Activated T-helper 1 cell treated with anti-CD3 and anti-CD28 coated beads, Interleukin-2, amount 50 U/mL, for 16 hours (primary cell): ENCODE results near the gene LRRC45.
"Not testable (repeated sequence)": the region's sequence is repeated elsewhere in the genome, so short reads cannot be mapped to it uniquely, and the experiment has no call there.

ENCODE experiments used
- DNase-seq, 2 donors: peaks; one replicate each; pipeline ENCODE4 v3.0.0-alpha.2; 2020; ENCODE audit warnings: low read depth in 1 of 2, low spot score in 1 of 2

LRRC45 gene

GRCh38 chr17:82022981-82023446 lies at the start of gene LRRC45:
TSS of gene LRRC45 (plus strand) at chr17:82023305. CDS start at chr17:82023644, 339 bp downstream.
- peak; percentile 99 to 100 for DNase-seq

DNA sequence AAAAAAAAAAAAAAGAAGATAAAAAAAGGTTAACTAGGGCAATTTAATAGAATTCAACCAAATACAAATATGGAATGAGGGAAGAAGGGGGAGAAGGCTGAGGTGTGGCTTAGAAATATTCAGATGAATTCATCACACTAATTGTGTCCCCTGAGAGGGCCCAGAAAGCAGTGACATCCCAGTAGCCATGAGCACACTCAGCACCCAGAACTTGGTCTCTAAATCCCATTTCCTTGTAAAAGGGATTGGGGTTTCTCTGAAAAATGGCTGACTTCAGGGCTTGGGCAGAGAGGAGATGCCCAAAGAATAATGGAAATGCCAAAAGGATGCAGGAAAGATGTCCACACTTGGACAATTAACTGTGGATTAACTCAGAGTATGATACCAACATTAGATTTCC lies 49.7 kb upstream of the LRRC45 start:
- no peak for DNase-seq

GRCh38 chr17:81976332-81977210 lies 46.5 kb upstream of the LRRC45 start:
- no peak for DNase-seq

DNA sequence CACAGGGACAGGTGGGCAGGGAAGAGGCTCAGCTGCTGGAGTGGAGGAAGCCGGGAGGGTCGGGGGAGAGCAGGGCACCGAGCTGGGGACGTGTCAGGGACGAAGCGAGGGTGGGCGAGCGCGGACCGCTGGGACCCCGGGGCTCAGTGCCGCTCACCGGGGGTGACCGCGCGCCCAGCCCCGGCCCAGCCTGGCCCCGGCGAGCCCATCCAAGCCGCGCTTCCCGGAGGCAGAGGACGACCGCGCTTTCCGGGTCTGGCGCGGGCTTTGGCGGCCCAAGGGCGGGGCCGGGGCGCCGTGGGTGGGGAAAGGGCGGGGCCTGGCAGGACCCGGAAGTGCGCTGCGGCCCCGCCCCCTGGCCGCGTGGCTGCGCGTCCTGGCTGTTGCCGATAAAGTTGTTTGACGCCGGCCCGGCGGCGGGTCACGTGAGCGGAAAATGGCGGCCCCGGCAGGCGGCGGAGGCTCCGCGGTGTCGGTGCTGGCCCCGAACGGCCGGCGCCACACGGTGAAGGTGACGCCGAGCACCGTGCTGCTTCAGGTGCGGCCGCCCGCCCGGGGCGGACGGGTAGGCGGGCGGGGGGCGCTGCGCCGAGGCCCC lies 45.8 kb upstream of the LRRC45 start, which contains the start of gene ASPSCR1:
Gene ASPSCR1 (plus strand): TSS at position 419 of the 598 bp plus-strand sequence. CDS start 18 bp downstream, at position 437.
- peak; percentile 79 to 88 for DNase-seq

GRCh38 chr17:81978524-81979298 lies 44.4 kb upstream of the LRRC45 start:
- DNase-seq = no peak

DNA sequence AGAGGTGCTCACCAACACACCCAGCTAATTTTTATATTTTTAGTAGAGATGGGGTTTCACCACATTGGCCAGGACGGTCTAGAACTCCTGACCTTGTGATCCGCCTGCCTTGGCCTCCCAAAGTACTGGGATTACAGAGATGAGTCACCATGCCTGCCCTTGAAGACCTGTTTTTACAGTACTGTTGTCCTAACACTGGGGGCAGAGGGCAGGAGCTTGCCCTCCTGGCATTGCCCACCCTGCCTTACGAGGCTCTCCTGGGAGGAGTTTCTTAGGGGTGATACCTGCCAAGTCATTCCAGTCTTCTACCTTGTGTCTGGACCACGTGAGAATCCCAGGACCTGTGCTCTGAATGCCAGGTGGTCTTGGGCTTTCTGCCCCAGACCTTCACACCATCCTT lies 43.0 kb upstream of the LRRC45 start:
- DNase-seq = no peak

- no peak for DNase-seq
Measured at GRCh38 chr17:81980707-81981343, 42.3 kb upstream of the LRRC45 start.

DNA sequence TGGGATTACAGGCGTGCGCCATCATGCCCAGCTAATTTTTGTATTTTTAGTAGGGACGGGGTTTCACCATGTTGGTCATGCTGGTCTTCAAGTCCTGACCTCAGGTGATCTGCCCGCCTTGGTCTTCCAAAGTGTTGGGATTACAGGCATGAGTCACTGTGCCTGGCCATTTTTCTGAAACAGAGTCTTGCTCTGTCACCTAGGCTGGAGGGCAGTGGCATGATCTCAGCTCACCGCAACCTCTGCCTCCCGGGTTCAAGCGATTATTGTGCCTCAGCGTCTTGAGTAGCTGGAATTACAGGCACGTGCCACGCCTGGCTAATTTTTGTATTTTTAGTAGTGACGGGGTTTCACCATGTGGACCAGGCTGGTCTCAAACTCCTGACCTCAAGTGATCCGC lies 41.6 kb upstream of the LRRC45 start:
- DNase-seq = not testable (repeated sequence)

DNA sequence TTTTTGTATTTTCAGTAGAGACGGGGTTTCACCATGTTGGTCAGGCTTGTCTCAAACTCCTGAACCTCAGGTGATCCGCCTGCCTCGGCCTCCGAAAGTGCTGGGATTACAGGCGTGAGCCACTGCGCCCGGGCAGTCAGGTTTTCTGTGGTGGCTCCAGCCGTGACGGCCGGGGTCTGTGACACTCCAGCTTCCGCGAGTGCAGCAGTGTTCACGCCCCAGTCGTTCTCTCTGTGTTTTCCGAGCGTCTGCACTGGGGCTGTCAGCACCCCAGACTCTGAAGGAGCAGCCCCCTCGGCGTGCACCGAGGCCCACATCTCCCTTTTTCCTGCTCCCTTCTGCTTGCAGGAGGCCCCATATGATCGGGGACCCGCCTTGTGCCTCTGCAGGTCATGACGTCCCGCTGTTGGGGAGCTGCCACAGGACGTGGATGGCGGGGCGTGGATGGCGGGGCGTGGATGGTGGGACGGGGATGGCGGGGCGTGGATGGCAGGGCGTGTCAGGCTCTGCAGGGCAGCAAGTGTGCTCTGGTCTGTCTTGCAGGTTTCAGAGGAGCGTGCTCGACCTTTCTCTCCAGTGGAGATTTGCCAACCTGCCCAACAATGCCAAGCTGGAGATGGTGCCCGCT lies 40.0 kb upstream of the LRRC45 start:
- DNase-seq = no peak

GRCh38 chr17:81983639-81984373 lies 39.3 kb upstream of the LRRC45 start:
- no peak for DNase-seq

DNA sequence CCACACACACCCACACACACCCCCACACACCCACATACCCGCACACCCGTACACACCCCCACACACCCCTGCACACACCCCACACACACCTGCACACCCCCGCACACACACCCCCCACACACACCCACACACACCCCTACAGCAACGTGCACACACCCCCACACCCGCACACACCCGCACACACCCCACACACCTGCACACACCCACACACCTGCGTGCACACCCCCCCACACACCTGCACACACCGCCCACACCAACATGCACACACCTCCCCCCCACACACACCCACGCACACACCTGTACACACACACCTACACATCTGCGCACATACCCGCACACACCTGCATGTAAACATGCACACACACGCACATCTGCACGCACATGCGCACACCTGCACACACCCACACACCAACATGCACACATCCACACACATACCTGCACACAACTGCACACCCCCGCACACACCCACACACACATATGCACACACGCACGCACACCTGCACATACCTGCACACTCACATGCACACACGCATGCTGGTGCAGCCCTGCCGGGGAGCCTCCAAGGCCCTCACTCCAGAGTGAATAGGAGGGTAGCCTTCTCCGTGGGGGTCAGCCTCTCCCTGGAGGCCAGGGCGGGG lies 38.2 kb upstream of the LRRC45 start:
- DNase-seq = no peak

DNA sequence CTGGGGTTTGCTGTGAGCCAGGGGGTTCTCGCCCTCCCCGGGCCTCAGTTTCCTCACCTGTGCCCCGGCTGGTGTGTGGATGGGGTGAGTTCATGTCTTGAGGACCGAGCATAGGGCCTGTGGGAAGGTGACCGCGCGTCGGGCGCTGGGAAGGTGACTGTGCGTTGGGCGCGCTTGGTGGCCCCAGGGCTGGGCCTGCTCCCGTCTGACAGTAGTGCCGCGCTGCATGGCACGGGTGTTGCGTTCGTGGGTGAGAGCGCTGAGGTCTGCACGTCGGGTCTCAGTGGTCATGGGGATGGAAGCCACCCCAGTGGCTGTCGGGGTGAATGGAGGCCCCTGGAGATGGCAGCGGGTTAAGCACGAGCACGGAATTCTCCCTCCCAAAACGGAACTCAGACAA lies 36.5 kb upstream of the LRRC45 start:
- no peak for DNase-seq

GRCh38 chr17:81987161-81987770 lies 35.8 kb upstream of the LRRC45 start:
- no peak for DNase-seq

- DNase-seq = no peak
Measured at GRCh38 chr17:81990836-81991683, 32.0 kb upstream of the LRRC45 start.

DNA sequence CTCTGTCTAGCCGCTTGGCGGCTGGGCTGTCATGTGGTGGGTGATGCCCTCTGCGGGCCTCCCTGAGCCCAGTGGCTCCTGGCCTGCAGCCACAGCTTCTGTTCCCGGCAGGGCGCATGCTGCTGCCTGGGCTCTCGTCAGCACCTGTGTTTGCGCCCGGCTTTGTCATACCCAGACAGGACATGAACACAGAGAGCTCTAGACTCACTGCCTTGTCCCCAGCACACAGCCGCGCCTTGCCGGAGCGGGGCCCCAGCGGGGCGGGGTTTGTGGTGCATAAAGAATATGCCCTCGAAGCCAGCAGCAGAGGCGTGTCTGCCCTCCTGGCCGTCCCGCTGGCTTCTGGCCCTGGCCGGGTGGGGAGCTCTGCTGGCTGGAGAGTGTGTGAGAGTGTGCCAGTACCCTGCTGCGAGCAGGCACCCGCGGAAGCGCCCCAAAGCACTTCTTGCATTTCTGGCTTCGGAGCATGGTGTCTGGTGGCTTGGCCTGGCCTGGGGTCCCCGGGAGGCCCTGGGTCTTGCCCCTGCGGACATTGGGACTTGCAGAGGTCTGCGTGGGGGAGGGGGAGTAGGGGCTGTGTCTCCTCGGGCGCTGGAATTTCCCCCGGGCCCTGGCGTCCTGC lies 31.3 kb upstream of the LRRC45 start:
- no peak for DNase-seq

DNA sequence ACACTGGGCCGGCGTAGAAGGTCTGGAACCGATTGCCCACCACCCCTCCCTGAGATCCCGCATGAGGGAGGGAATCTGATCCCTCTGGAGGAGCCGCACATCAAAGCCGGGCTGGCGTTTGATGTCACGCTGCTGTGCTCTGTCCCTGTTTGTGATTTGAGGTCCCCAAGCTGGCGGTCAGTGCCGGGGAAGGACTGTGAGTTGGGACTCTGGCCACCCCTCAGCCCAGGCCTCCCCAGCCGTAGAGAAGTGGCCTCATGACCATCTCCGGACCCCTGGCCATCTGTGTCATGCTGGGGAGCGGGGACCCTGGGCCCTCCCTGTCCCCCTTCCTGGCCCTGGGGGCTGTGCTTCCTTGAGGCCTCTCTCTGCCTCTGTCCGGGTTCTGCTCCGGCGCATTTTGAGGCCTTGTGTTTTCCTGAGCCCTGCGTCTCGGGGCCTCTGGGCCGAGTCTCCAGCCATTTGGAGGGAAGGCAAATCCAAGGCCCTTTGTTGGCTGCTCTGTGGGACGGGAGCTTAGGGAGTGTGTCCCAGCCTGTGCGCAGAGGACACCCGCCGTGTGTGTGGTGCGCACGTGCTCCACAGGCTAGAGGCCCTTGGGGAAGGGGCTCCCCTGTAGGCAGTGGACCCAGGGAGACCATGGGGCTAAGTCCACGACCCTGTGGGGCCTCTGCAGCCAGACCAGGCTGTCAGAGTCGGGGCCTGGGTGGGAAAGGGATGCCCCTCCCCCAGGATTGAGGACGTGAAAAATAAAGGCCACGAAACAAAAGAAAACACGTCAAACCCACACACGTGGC lies 30.6 kb upstream of the LRRC45 start:
- DNase-seq = no peak
